PC-3 (cell line): ENCODE data around the gene GPAM. TPM values are rescaled to one million over a fixed set of nuclear protein-coding genes. Genes with fewer than 3 reads are reported as not detected.

Experiments
- ATAC-seq: fragments of 200-7000 bp; cut with Tn5 transposase; 2 replicates; pipeline ENCODE4 v1.9.1; 2020; ENCODE audit warnings: mild to moderate bottlenecking, moderate library complexity
- BruUV-seq: library from RNA; stranded (reverse); fragments of 400-500 nt; replicated peaks from 2 replicates; lab custom pipeline; 2021; lab: Mats Ljungman, UMichigan
- CTCF ChIA-PET: fragments of 300-600 bp; sonication (Branson Sonifier 250); formaldehyde crosslinking; loops from one replicate; lab custom pipeline; 2022; ENCODE audit warnings: antibody characterized with exemption; lab: Charles Lee
- POLR2A ChIA-PET: fragments of 300-600 bp; sonication (Branson Sonifier 250); formaldehyde crosslinking; loops from one replicate; lab custom pipeline; 2022; ENCODE audit warnings: antibody characterized with exemption; ENCODE audit not compliant: unreplicated experiment; lab: Charles Lee
- DNase-seq: peaks from one replicate; pipeline ENCODE4 v3.0.0-alpha.2; 2015
- H2AFZ ChIP-seq: fragments of 300-600 bp; sonication (generic); 2 replicates; pipeline ENCODE4 v1.6.0; 2016; ENCODE audit warnings: antibody characterized with exemption, low read length
- H3F3A ChIP-seq: fragments of 300-600 bp; sonication (generic); one replicate; pipeline ENCODE4 v1.6.0; 2017; ENCODE audit warnings: antibody characterized with exemption, low read length, control low read depth, mild to moderate bottlenecking; ENCODE audit not compliant: unreplicated experiment
- H3K27ac ChIP-seq: fragments of 300-600 bp; sonication (generic); 2 replicates; pipeline ENCODE4 v1.5.1; 2016; ENCODE audit warnings: mild to moderate bottlenecking, low read length
- H3K27me3 ChIP-seq: fragments of 300-600 bp; sonication (generic); 2 replicates; pipeline ENCODE4 v1.6.1; 2016; ENCODE audit warnings: low read length, mixed read lengths
- H3K36me3 ChIP-seq: fragments of 300-600 bp; sonication (generic); 2 replicates; pipeline ENCODE4 v1.6.1; 2016; ENCODE audit warnings: low read depth, mixed run types, low read length, mixed read lengths
- H3K4me1 ChIP-seq: fragments of 300-600 bp; sonication (generic); 2 replicates; pipeline ENCODE4 v1.5.1; 2016; ENCODE audit warnings: low read length; ENCODE audit not compliant: insufficient read depth
- H3K4me2 ChIP-seq: fragments of 300-600 bp; sonication (generic); 2 replicates; pipeline ENCODE4 v1.6.0; 2016; ENCODE audit warnings: low read length
- H3K4me3 ChIP-seq: fragments of 300-600 bp; sonication (generic); 2 replicates; pipeline ENCODE4 v1.5.1; 2016; ENCODE audit warnings: mild to moderate bottlenecking, low read length, mixed read lengths
- H3K79me2 ChIP-seq: fragments of 300-600 bp; sonication (generic); 2 replicates; pipeline ENCODE4 v1.6.1; 2017; ENCODE audit warnings: low read length, mixed read lengths
- H3K9ac ChIP-seq: fragments of 300-600 bp; sonication (generic); 2 replicates; pipeline ENCODE4 v1.6.0; 2016; ENCODE audit warnings: mild to moderate bottlenecking, low read length
- H3K9me2 ChIP-seq: fragments of 300-600 bp; sonication (generic); replicated peaks from 2 replicates; pipeline ENCODE4 v1.6.1; 2016; ENCODE audit warnings: mixed run types, low read length, mixed read lengths
- H3K9me3 ChIP-seq: fragments of 300-600 bp; sonication (generic); 2 replicates; pipeline ENCODE4 v1.6.1; 2016; ENCODE audit warnings: low read length, mixed read lengths
- H4K20me1 ChIP-seq: fragments of 300-600 bp; sonication (generic); 2 replicates; pipeline ENCODE4 v1.6.1; 2016; ENCODE audit warnings: low read length, mixed read lengths
- CTCF ChIP-seq: fragments of 300-600 bp; sonication (generic); conservative IDR thresholded peaks from 2 replicates; pipeline ENCODE4 v1.5.1; 2017; ENCODE audit warnings: antibody characterized with exemption, low read depth, mild to moderate bottlenecking, low read length
- EZH2 ChIP-seq: fragments of 300-600 bp; sonication (generic); IDR thresholded peaks from one replicate; pipeline ENCODE4 v1.6.1; 2017; ENCODE audit warnings: antibody characterized with exemption, mild to moderate bottlenecking, low read length; ENCODE audit not compliant: unreplicated experiment
- EZH2phosphoT487 ChIP-seq: fragments of 300-600 bp; sonication (generic); IDR thresholded peaks from 2 replicates; pipeline ENCODE4 v1.6.1; 2018; ENCODE audit warnings: mild to moderate bottlenecking, antibody characterized with exemption, low read length, borderline replicate concordance
- intact Hi-C: fragments of 100-400 bp; cut with micrococcal nuclease; formaldehyde crosslinking; loops from 2 replicates; pipeline ENCODE4 v1.9.0; 2023
- total RNA-seq: library from RNA; depleted of rRNA; stranded (reverse); fragments of >200 nt; gene quantifications from 2 replicates; pipeline ENCODE4 v1.2.3, GENCODE V29; 2014

The GPAM gene
- total RNA-seq, 1 experiment from 2014 or later = 6.2 TPM

GRCh38 chr10:112227331-112227987 lies 43.9 kb upstream of the GPAM start:
- Histone ChIP-seq H3F3A (no peaks in the 10 kb centered on the region), H3K27ac (no peak overlapping the region), H3K79me2 (no peaks in the 10 kb centered on the region), H2AFZ (no peak overlapping the region), H3K9me3 (no peaks in the 10 kb centered on the region), H3K4me1 (0 out of 2 replicates have a peak, but pooled peaks cover 4% of the 10 kb centered on the region), H3K27me3 (no peaks in the 10 kb centered on the region), H3K4me2 (no peak overlapping the region), H3K9ac (no peak overlapping the region), H4K20me1 (no peaks in the 10 kb centered on the region), H3K9me2 (no peaks in the 10 kb centered on the region), H3K36me3 (no peaks in the 10 kb centered on the region), H3K4me3 (no peak overlapping the region)
- ATAC-seq = no peak
- intact Hi-C loops = no loop called here
- TF ChIP-seq EZH2 (no peak), CTCF (no peak), EZH2phosphoT487 (no peak)
- ChIA-PET CTCF (no interaction called here), POLR2A (no interaction called here)
- no peak for DNase-seq
- BruUV-seq = no TSS peak

- no peaks in the 10 kb centered on the region for H3K36me3 ChIP-seq
- ATAC-seq (no peak), DNase-seq (no peak)
- no peak overlapping the region for H3K4me2 ChIP-seq
- intact Hi-C loops = no loop called here
- no peaks in the 10 kb centered on the region for H3K9me2 ChIP-seq
- no peak for TF ChIP-seq EZH2
- TF ChIP-seq CTCF = no peak
- TF ChIP-seq EZH2phosphoT487 = no peak
- 0 out of 2 replicates have a peak, but pooled peaks cover 4% of the 10 kb centered on the region for H3K4me1 ChIP-seq
- ChIA-PET CTCF (no interaction called here), POLR2A (no interaction called here)
- no peaks in the 10 kb centered on the region for H3K9me3 ChIP-seq
- H3K4me3 ChIP-seq = no peak overlapping the region
- no peaks in the 10 kb centered on the region for H3K27me3 ChIP-seq
- H3K27ac ChIP-seq = no peak overlapping the region
- no peak overlapping the region for H2AFZ ChIP-seq
- H3K9ac ChIP-seq = no peak overlapping the region
- no peaks in the 10 kb centered on the region for H4K20me1 ChIP-seq
- H3F3A ChIP-seq = no peaks in the 10 kb centered on the region
- H3K79me2 ChIP-seq = no peaks in the 10 kb centered on the region
- no TSS peak for BruUV-seq
Measured at GRCh38 chr10:112226439-112227248, 43.1 kb upstream of the GPAM start.
